Esophagus muscularis mucosa (tissue), 4 donors: ENCODE data around the gene ALDH6A1.

ENCODE experiments used
- EP300 ChIP-seq: sonication (generic); formaldehyde crosslinking; IDR thresholded peaks from one replicate; pipeline ENCODE4 v1.6.1; 2017; ENCODE audit warnings: antibody characterized with exemption
- POLR2A ChIP-seq: fragments of 450-650 bp; IDR thresholded peaks from one replicate; pipeline ENCODE4 v1.6.1; 2017; ENCODE audit warnings: antibody characterized with exemption, moderate library complexity, mild to moderate bottlenecking, low read depth
- POLR2AphosphoS5 ChIP-seq, 2 donors: sonication (generic); formaldehyde crosslinking; IDR thresholded peaks; one replicate each; pipeline ENCODE4 v1.6.1; 2017; ENCODE audit warnings: antibody characterized with exemption in 2 of 2
- TF ChIP-seq, protein P1 (sequence below), 3 experiments: fragments of 200-600 bp in 2 of 3; fragments of 450-650 bp in 1 of 3; sonication (generic) in 2 of 3; IDR thresholded peaks; one replicate each; pipeline ENCODE4 v1.5.1; 2017 to 2019; ENCODE audit warnings: antibody characterized with exemption in 3 of 3, mild to moderate bottlenecking in 2 of 3, moderate library complexity in 1 of 3

GRCh38 chr14:74105381-74105780 lies 21.1 kb upstream of the ALDH6A1 start:
- TF ChIP-seq, protein P1, sequence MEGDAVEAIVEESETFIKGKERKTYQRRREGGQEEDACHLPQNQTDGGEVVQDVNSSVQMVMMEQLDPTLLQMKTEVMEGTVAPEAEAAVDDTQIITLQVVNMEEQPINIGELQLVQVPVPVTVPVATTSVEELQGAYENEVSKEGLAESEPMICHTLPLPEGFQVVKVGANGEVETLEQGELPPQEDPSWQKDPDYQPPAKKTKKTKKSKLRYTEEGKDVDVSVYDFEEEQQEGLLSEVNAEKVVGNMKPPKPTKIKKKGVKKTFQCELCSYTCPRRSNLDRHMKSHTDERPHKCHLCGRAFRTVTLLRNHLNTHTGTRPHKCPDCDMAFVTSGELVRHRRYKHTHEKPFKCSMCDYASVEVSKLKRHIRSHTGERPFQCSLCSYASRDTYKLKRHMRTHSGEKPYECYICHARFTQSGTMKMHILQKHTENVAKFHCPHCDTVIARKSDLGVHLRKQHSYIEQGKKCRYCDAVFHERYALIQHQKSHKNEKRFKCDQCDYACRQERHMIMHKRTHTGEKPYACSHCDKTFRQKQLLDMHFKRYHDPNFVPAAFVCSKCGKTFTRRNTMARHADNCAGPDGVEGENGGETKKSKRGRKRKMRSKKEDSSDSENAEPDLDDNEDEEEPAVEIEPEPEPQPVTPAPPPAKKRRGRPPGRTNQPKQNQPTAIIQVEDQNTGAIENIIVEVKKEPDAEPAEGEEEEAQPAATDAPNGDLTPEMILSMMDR (IDR thresholded peaks at IDR 0.05), result no peak
- TF ChIP-seq POLR2A (no peak), POLR2AphosphoS5 (IDR thresholded peaks at IDR 0.05) (no peak), EP300 (no peak)
